Measurements from ENCODE around the gene CAMKMT. TPM values are rescaled to one million over a fixed set of nuclear protein-coding genes. Genes with fewer than 3 reads are reported as not detected.

CAMKMT gene
- total RNA-seq, 2 donors from 2014 or later, result 10.7 to 11.6 TPM

- no peak for TF ChIP-seq CTCF (IDR thresholded peaks at IDR 0.05)
- Histone ChIP-seq H3K4me1 (no peaks in the 10 kb centered on the region), H3K36me3 (no peaks in the 10 kb centered on the region), H3K27ac (no peak overlapping the region), H3K9me3 (no peaks in the 10 kb centered on the region), H3K27me3 (no peaks in the 10 kb centered on the region), H3K4me3 (no peak overlapping the region), H3K9ac (ENCODE audit: low read depth in 2 of 2, low read length in 2 of 2) (no peak overlapping the region)
- DNase-seq, result no peak
- intact Hi-C loops (cut with DNase I), result no loop called here
Measured at GRCh38 chr2:44692821-44693220, 331.1 kb downstream of the CAMKMT start.

- no peaks in the 10 kb centered on the region for H3K27me3 ChIP-seq
- no peaks in the 10 kb centered on the region for H3K36me3 ChIP-seq
- H3K9ac ChIP-seq (ENCODE audit: low read depth in 2 of 2, low read length in 2 of 2), result no peak overlapping the region
- no peak for TF ChIP-seq CTCF (IDR thresholded peaks at IDR 0.05)
- intact Hi-C loops (cut with DNase I), result no loop called here
- H3K27ac ChIP-seq, result no peak overlapping the region
- no peaks in the 10 kb centered on the region for H3K9me3 ChIP-seq
- H3K4me1 ChIP-seq, result no peaks in the 10 kb centered on the region
- DNase-seq, result no peak
- H3K4me3 ChIP-seq, result no peak overlapping the region
Measured at GRCh38 chr2:44700824-44701223, 339.1 kb downstream of the CAMKMT start.

- H3K36me3 ChIP-seq, result no peaks in the 10 kb centered on the region
- intact Hi-C loops (cut with DNase I), result no loop called here
- H3K4me3 ChIP-seq, result no peak overlapping the region
- no peak for TF ChIP-seq CTCF (IDR thresholded peaks at IDR 0.05)
- H3K27me3 ChIP-seq, result no peaks in the 10 kb centered on the region
- H3K9ac ChIP-seq (ENCODE audit: low read depth in 2 of 2, low read length in 2 of 2), result no peak overlapping the region
- no peaks in the 10 kb centered on the region for H3K9me3 ChIP-seq
- DNase-seq, result no peak
- H3K4me1 ChIP-seq, result no peaks in the 10 kb centered on the region
- no peak overlapping the region for H3K27ac ChIP-seq
Measured at GRCh38 chr2:44705356-44705755, 343.6 kb downstream of the CAMKMT start.

- TF ChIP-seq CTCF (IDR thresholded peaks at IDR 0.05), result no peak
- no peak overlapping the region for H3K9ac ChIP-seq (ENCODE audit: low read depth in 2 of 2, low read length in 2 of 2)
- H3K4me1 ChIP-seq, result no peaks in the 10 kb centered on the region
- H3K36me3 ChIP-seq, result no peaks in the 10 kb centered on the region
- no peak for DNase-seq
- no peak overlapping the region for H3K27ac ChIP-seq
- no peak overlapping the region for H3K4me3 ChIP-seq
- intact Hi-C loops (cut with DNase I), result no loop called here
- no peaks in the 10 kb centered on the region for H3K9me3 ChIP-seq
- H3K27me3 ChIP-seq, result no peaks in the 10 kb centered on the region
Measured at GRCh38 chr2:44705876-44706480, 344.2 kb downstream of the CAMKMT start.

GRCh38 chr2:44706681-44707553 is 345.2 kb downstream of the CAMKMT start:
- Histone ChIP-seq H3K36me3 (no peaks in the 10 kb centered on the region), H3K4me3 (no peak overlapping the region), H3K27ac (no peak overlapping the region), H3K9ac (ENCODE audit: low read depth in 2 of 2, low read length in 2 of 2) (no peak overlapping the region), H3K27me3 (no peaks in the 10 kb centered on the region), H3K9me3 (no peaks in the 10 kb centered on the region), H3K4me1 (no peaks in the 10 kb centered on the region)
- intact Hi-C loops (cut with DNase I), result no loop called here
- no peak for DNase-seq
- no peak for TF ChIP-seq CTCF (IDR thresholded peaks at IDR 0.05)

Data from colonic mucosa (tissue), 4 donors.